Endothelial cell of umbilical vein (primary cell): ENCODE measurements around the gene GRID1. TPM values are rescaled to one million over a fixed set of nuclear protein-coding genes. Genes with fewer than 3 reads are reported as not detected.

Experiments
- BruUV-seq: library from RNA; stranded (reverse); fragments of 400-500 nt; replicated peaks from 2 replicates; lab custom pipeline; 2021; lab: Mats Ljungman, UMichigan
- CTCF ChIA-PET: fragments of 300-600, 350-600 bp; sonication (Branson Sonifier 250); formaldehyde crosslinking; loops from one replicate; lab custom pipeline; 2021; ENCODE audit warnings: antibody characterized with exemption, inconsistent platforms; lab: Charles Lee
- POLR2A ChIA-PET: fragments of 300-600, 350-600 bp; sonication (Branson Sonifier 250); formaldehyde crosslinking; loops from one replicate; lab custom pipeline; 2021; ENCODE audit warnings: antibody characterized with exemption, inconsistent platforms; lab: Charles Lee
- DNase-seq: peaks from one replicate; pipeline ENCODE4 v3.0.0-alpha.2; 2011; ENCODE audit warnings: low read depth, low spot score
- FAIRE-seq: peaks from 2 replicates; lab custom pipeline; 2011; peaks lifted over from hg19 to GRCh38; lab: Jason Lieb, UNC
- H2AFZ ChIP-seq: 2 replicates; pipeline ENCODE4 v1.6.0; 2012; ENCODE audit warnings: low read depth, low read length, control low read depth, inconsistent platforms
- H3K27ac ChIP-seq: 2 replicates; pipeline ENCODE4 v1.5.1; 2011; ENCODE audit warnings: low read depth, mild to moderate bottlenecking, control low read depth, low read length, moderate library complexity; ENCODE audit not compliant: insufficient read depth
- H3K27me3 ChIP-seq, 2 experiments: 2 replicates each; pipeline versions ENCODE4 v1.6.0 to v1.6.1; 2011; ENCODE audit warnings: low read length in 2 of 2, mixed read lengths in 1 of 2; ENCODE audit not compliant: control insufficient read depth in 2 of 2, insufficient read depth in 2 of 2
- H3K36me3 ChIP-seq, 2 experiments: 2 replicates in 1 of 2; 3 replicates in 1 of 2; pipeline ENCODE4 v1.5.1; 2011; ENCODE audit warnings: low read length in 2 of 2, mild to moderate bottlenecking in 1 of 2, moderate library complexity in 1 of 2; ENCODE audit not compliant: control insufficient read depth in 2 of 2, insufficient read depth in 2 of 2; ENCODE audit errors: extremely low read depth in 1 of 2
- H3K4me1 ChIP-seq: 3 replicates; pipeline ENCODE4 v1.5.1; 2011; ENCODE audit warnings: mild to moderate bottlenecking, low read length; ENCODE audit not compliant: control insufficient read depth, insufficient read depth; ENCODE audit errors: extremely low read depth
- H3K4me2 ChIP-seq: 2 replicates; pipeline ENCODE4 v1.6.1; 2011; ENCODE audit warnings: low read length, control low read depth, mixed read lengths; ENCODE audit not compliant: insufficient read depth
- H3K4me3 ChIP-seq, 3 experiments: fragments of 200-600 bp in 1 of 3; sonication (generic), shearing (Covaris generic) in 1 of 3; replicated peaks in 1 of 3; 2 replicates each; pipeline ENCODE4 v1.5.1; 2011 to 2016; ENCODE audit warnings: control low read depth in 3 of 3, low read length in 3 of 3, mild to moderate bottlenecking in 2 of 3, inconsistent platforms in 1 of 3, low read depth in 1 of 3, moderate library complexity in 1 of 3; ENCODE audit not compliant: insufficient read depth in 1 of 3
- H3K79me2 ChIP-seq: 2 replicates; pipeline ENCODE4 v1.6.0; 2012; ENCODE audit warnings: low read length, inconsistent platforms; ENCODE audit not compliant: control insufficient read depth, insufficient read depth
- H3K9ac ChIP-seq: replicated peaks from 2 replicates; pipeline ENCODE3; 2011; ENCODE audit warnings: low read length, control low read depth; ENCODE audit not compliant: insufficient read depth; ENCODE audit errors: extremely low read depth
- H3K9me1 ChIP-seq: replicated peaks from 3 replicates; pipeline ENCODE4 v1.6.0; 2011; ENCODE audit warnings: mild to moderate bottlenecking, low read length; ENCODE audit not compliant: control insufficient read depth, insufficient read depth; ENCODE audit errors: extremely low read depth
- H3K9me3 ChIP-seq: replicated peaks from 2 replicates; pipeline ENCODE4 v1.5.1; 2012; ENCODE audit warnings: low read length, inconsistent platforms; ENCODE audit not compliant: control insufficient read depth, insufficient read depth
- H4K20me1 ChIP-seq: replicated peaks from 2 replicates; pipeline ENCODE3; 2011; ENCODE audit warnings: mild to moderate bottlenecking, low read length; ENCODE audit not compliant: control insufficient read depth, insufficient read depth; ENCODE audit errors: extremely low read depth
- EZH2 ChIP-seq: IDR thresholded peaks from 2 replicates; pipeline ENCODE4 v1.6.1; 2012; ENCODE audit warnings: borderline replicate concordance, low read depth, mild to moderate bottlenecking, moderate library complexity, low read length, inconsistent platforms; ENCODE audit not compliant: severe bottlenecking
- FOS ChIP-seq: IDR thresholded peaks from 2 replicates; pipeline ENCODE4 v1.6.1; 2011; ENCODE audit warnings: mild to moderate bottlenecking, low read length, moderate library complexity, borderline replicate concordance; ENCODE audit not compliant: insufficient read depth
- GATA2 ChIP-seq: IDR thresholded peaks from 2 replicates; pipeline ENCODE4 v1.7.0; 2011; ENCODE audit warnings: low read depth, mild to moderate bottlenecking, moderate library complexity, mixed read lengths, low read length; ENCODE audit not compliant: insufficient read length, insufficient read depth
- JUN ChIP-seq: IDR thresholded peaks from 2 replicates; pipeline ENCODE4 v1.6.1; 2011; ENCODE audit warnings: borderline replicate concordance, low read depth; ENCODE audit not compliant: insufficient read length, insufficient read depth
- MAX ChIP-seq: IDR thresholded peaks from 2 replicates; pipeline ENCODE4 v1.6.1; 2011; ENCODE audit not compliant: insufficient read depth, insufficient read length
- MYC ChIP-seq: IDR thresholded peaks from one replicate; pipeline ENCODE4 v1.6.1; 2011; ENCODE audit warnings: mild to moderate bottlenecking, low read depth, low read length
- POLR2A ChIP-seq: IDR thresholded peaks from 2 replicates; pipeline ENCODE4 v1.6.1; 2012; ENCODE audit warnings: low read depth, mild to moderate bottlenecking, control low read depth, low read length
- POLR2AphosphoS5 ChIP-seq: IDR thresholded peaks from 2 replicates; pipeline ENCODE4 v1.6.1; 2012; ENCODE audit warnings: low read depth, mild to moderate bottlenecking, control low read depth, low read length, moderate library complexity; ENCODE audit not compliant: insufficient read depth
- dilution Hi-C: fragments of 300-500 bp; cut with MboI; formaldehyde crosslinking; loops from one replicate; pipeline ENCODE4 v1.15.0; 2019; ENCODE audit warnings: low sequenced_read_pairs; ENCODE audit not compliant: extremely low pct_ligation_motif_present
- intact Hi-C: fragments of 100-400 bp; cut with micrococcal nuclease; formaldehyde crosslinking; loops from one replicate; pipeline ENCODE4 v1.10.0; 2022
- polyA plus RNA-seq, 4 experiments: library from polyadenylated mRNA; depleted of rRNA in 3 of 4; stranded (reverse) in 3 of 4; unstranded in 1 of 4; fragments of >200 nt; gene quantifications; 2 replicates each; pipeline versions ENCODE4 v1.2.1 to v1.2.3, GENCODE V29; 2011 to 2012; ENCODE audit warnings: missing spikeins in 1 of 4
- total RNA-seq: library from RNA; stranded (reverse); gene quantifications from 2 replicates; pipeline ENCODE4 v1.2.3, GENCODE V29; 2021
- TF ChIP-seq, protein P1 (sequence below), 2 donors: IDR thresholded peaks; 1 replicate in 1 of 2; 2 replicates in 1 of 2; pipeline ENCODE4 v1.5.1; 2011; ENCODE audit warnings: low read length in 2 of 2, mild to moderate bottlenecking in 2 of 2, moderate library complexity in 2 of 2, control low read depth in 1 of 2, inconsistent platforms in 1 of 2, low read depth in 1 of 2; ENCODE audit not compliant: insufficient read depth in 1 of 2; ENCODE audit errors: extremely low read depth in 1 of 2

GRID1 gene
- total and polyA plus RNA-seq, 2 donors (not counting 3 experiments of a cell fraction or from before 2014, with no cell fraction given): not detected

GRCh38 chr10:86043236-86043635, 323.4 kb downstream of the GRID1 start:
- CTCF ChIA-PET: no interaction called here
- FAIRE-seq (no peak), DNase-seq (no peak)
- H3K36me3 ChIP-seq: no peaks in the 10 kb centered on the region
- H3K27me3 ChIP-seq: no peaks in the 10 kb centered on the region
- POLR2A ChIA-PET: no interaction called here
- H3K9me3 ChIP-seq: no peaks in the 10 kb centered on the region
- no TSS peak for BruUV-seq
- H3K4me1 ChIP-seq: no peaks in the 10 kb centered on the region
- no peaks in the 10 kb centered on the region for H3K9me1 ChIP-seq
- intact Hi-C loops (no loop called here), dilution Hi-C loops (no loop called here)
- H4K20me1 ChIP-seq: no peaks in the 10 kb centered on the region
- no peaks in the 10 kb centered on the region for H3K79me2 ChIP-seq
- TF ChIP-seq MYC (no peak), GATA2 (no peak), POLR2A (no peak), JUN (no peak), POLR2AphosphoS5 (no peak), MAX (no peak), FOS (no peak), EZH2 (no peak)
- TF ChIP-seq, protein P1, sequence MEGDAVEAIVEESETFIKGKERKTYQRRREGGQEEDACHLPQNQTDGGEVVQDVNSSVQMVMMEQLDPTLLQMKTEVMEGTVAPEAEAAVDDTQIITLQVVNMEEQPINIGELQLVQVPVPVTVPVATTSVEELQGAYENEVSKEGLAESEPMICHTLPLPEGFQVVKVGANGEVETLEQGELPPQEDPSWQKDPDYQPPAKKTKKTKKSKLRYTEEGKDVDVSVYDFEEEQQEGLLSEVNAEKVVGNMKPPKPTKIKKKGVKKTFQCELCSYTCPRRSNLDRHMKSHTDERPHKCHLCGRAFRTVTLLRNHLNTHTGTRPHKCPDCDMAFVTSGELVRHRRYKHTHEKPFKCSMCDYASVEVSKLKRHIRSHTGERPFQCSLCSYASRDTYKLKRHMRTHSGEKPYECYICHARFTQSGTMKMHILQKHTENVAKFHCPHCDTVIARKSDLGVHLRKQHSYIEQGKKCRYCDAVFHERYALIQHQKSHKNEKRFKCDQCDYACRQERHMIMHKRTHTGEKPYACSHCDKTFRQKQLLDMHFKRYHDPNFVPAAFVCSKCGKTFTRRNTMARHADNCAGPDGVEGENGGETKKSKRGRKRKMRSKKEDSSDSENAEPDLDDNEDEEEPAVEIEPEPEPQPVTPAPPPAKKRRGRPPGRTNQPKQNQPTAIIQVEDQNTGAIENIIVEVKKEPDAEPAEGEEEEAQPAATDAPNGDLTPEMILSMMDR (IDR thresholded peaks at IDR 0.05; ENCODE audit: extremely low read depth in 1 of 2, insufficient read depth in 1 of 2, low read depth in 1 of 2, low read length in 2 of 2): no peak
- H3K4me2 ChIP-seq: no peak overlapping the region
- no peak overlapping the region for H3K27ac ChIP-seq
- H3K4me3 ChIP-seq: no peak overlapping the region
- no peak overlapping the region for H2AFZ ChIP-seq
- no peak overlapping the region for H3K9ac ChIP-seq
